Trophoblast cell (in vitro differentiated cells and primary cell): ENCODE results near the gene L3MBTL3.

ENCODE experiments used
- DNase-seq, 2 donors: peaks; one replicate each; pipeline ENCODE4 v3.0.0-alpha.2; 2016
- H2AFZ ChIP-seq: 2 replicates; pipeline ENCODE4 v1.6.1; 2013; ENCODE audit warnings: low read length, moderate library complexity, mild to moderate bottlenecking; ENCODE audit not compliant: insufficient read depth, poor library complexity
- H2AK5ac ChIP-seq: 2 replicates; pipeline ENCODE4 v1.6.1; 2013; ENCODE audit warnings: mild to moderate bottlenecking, low read length
- H2BK120ac ChIP-seq: 2 replicates; pipeline ENCODE4 v1.6.1; 2013; ENCODE audit warnings: low read length, mild to moderate bottlenecking, moderate library complexity; ENCODE audit not compliant: insufficient read depth, poor library complexity
- H2BK12ac ChIP-seq: 2 replicates; pipeline ENCODE4 v1.6.1; 2013; ENCODE audit warnings: mild to moderate bottlenecking, low read length, moderate library complexity
- H2BK5ac ChIP-seq: 2 replicates; pipeline ENCODE4 v1.6.1; 2013; ENCODE audit warnings: low read length, low read depth, moderate library complexity, mild to moderate bottlenecking; ENCODE audit not compliant: poor library complexity
- H3K14ac ChIP-seq: 2 replicates; pipeline ENCODE4 v1.6.1; 2013; ENCODE audit warnings: mild to moderate bottlenecking, low read length
- H3K18ac ChIP-seq: 2 replicates; pipeline ENCODE4 v1.6.1; 2013; ENCODE audit warnings: mild to moderate bottlenecking, low read length
- H3K23ac ChIP-seq: 2 replicates; pipeline ENCODE4 v1.6.1; 2013; ENCODE audit warnings: low read length
- H3K27ac ChIP-seq: 2 replicates; pipeline ENCODE4 v1.5.1; 2013; ENCODE audit warnings: low read depth, mild to moderate bottlenecking, inconsistent platforms, low read length, moderate library complexity
- H3K27me3 ChIP-seq: 2 replicates; pipeline ENCODE4 v1.6.1; 2013; ENCODE audit warnings: inconsistent platforms, mild to moderate bottlenecking, low read length, moderate library complexity; ENCODE audit not compliant: insufficient read depth
- H3K36me3 ChIP-seq, 2 experiments: 1 replicate in 1 of 2; 2 replicates in 1 of 2; pipeline ENCODE4 v1.6.1; 2013; ENCODE audit warnings: low read length in 2 of 2, mild to moderate bottlenecking in 2 of 2, moderate library complexity in 1 of 2; ENCODE audit not compliant: insufficient read depth in 2 of 2, control insufficient read depth in 1 of 2
- H3K4ac ChIP-seq: 2 replicates; pipeline ENCODE4 v1.6.1; 2013; ENCODE audit warnings: low read depth, mild to moderate bottlenecking, low read length, moderate library complexity
- H3K4me1 ChIP-seq, 2 experiments: 1 replicate in 1 of 2; 2 replicates in 1 of 2; pipeline ENCODE4 v1.6.1; 2013; ENCODE audit warnings: low read length in 2 of 2, mild to moderate bottlenecking in 2 of 2, moderate library complexity in 1 of 2; ENCODE audit not compliant: insufficient read depth in 2 of 2, control insufficient read depth in 1 of 2
- H3K4me2 ChIP-seq: 2 replicates; pipeline ENCODE4 v1.6.1; 2013; ENCODE audit warnings: inconsistent platforms, mild to moderate bottlenecking, low read length, moderate library complexity
- H3K4me3 ChIP-seq: 2 replicates; pipeline ENCODE4 v1.5.1; 2013; ENCODE audit warnings: mild to moderate bottlenecking, low read depth, low read length, inconsistent platforms
- H3K79me1 ChIP-seq: one replicate; pipeline ENCODE4 v1.6.1; 2013; ENCODE audit warnings: low read length
- H3K79me2 ChIP-seq: 2 replicates; pipeline ENCODE4 v1.6.1; 2013; ENCODE audit warnings: low read length, mild to moderate bottlenecking; ENCODE audit not compliant: control insufficient read depth, insufficient read depth, poor library complexity
- H3K9ac ChIP-seq: 2 replicates; pipeline ENCODE4 v1.6.1; 2013; ENCODE audit warnings: mild to moderate bottlenecking, low read length
- H3K9me3 ChIP-seq: 2 replicates; pipeline ENCODE4 v1.6.1; 2013; ENCODE audit warnings: low read depth, mild to moderate bottlenecking, control low read depth, inconsistent platforms, low read length; ENCODE audit not compliant: insufficient read depth
- H4K12ac ChIP-seq: 2 replicates; pipeline ENCODE4 v1.6.1; 2013; ENCODE audit warnings: low read depth, mild to moderate bottlenecking, low read length, moderate library complexity
- H4K8ac ChIP-seq: 2 replicates; pipeline ENCODE4 v1.6.1; 2013; ENCODE audit warnings: low read depth, mild to moderate bottlenecking, low read length, moderate library complexity
- H4K91ac ChIP-seq: one replicate; pipeline ENCODE4 v1.6.1; 2013; ENCODE audit warnings: low read depth, mild to moderate bottlenecking, low read length, moderate library complexity
- WGBS: extraction: QIAGEN DNeasy Blood & Tissue Kit; methylation state at CpG from one replicate; pipeline ENCODE4 v1.1.7; 2013; ENCODE audit warnings: missing lambda C conversion rate; ENCODE audit not compliant: insufficient read length, insufficient coverage; ENCODE audit errors: extremely low coverage; 5-methylcytosine and 5-hydroxymethylcytosine counted together

L3MBTL3 gene

GRCh38 chr6:130120731-130121130 is 102.3 kb downstream of the L3MBTL3 start:
- Histone ChIP-seq H3K4me2 (no peak overlapping the region), H2BK12ac (no peak overlapping the region), H3K36me3 (peaks cover 0 to 2% of the 10 kb centered on the region in 2 experiments), H3K9me3 (no peaks in the 10 kb centered on the region), H2BK5ac (no peak overlapping the region), H4K12ac (no peak overlapping the region), H3K79me1 (no peaks in the 10 kb centered on the region), H4K91ac (no peak overlapping the region), H4K8ac (no peak overlapping the region), H3K4ac (no peak overlapping the region), H3K9ac (no peak overlapping the region), H3K23ac (no peak overlapping the region), H3K27ac (no peak overlapping the region), H3K4me1 (no peaks in the 10 kb centered on the region), H3K79me2 (no peaks in the 10 kb centered on the region), H3K18ac (no peak overlapping the region), H3K14ac (no peak overlapping the region), H2AFZ (no peak overlapping the region), H3K4me3 (no peak overlapping the region), H2AK5ac (no peak overlapping the region), H2BK120ac (no peak overlapping the region), H3K27me3 (no peaks in the 10 kb centered on the region)
- DNase-seq = no peak

- Histone ChIP-seq H2BK120ac (no peak overlapping the region), H3K23ac (no peak overlapping the region), H3K18ac (no peak overlapping the region), H2BK5ac (no peak overlapping the region), H2BK12ac (no peak overlapping the region), H2AK5ac (no peak overlapping the region), H3K9ac (no peak overlapping the region), H3K79me1 (no peaks in the 10 kb centered on the region), H3K36me3 (peaks cover 0 to 2% of the 10 kb centered on the region in 2 experiments), H3K14ac (no peak overlapping the region), H3K27ac (no peak overlapping the region), H3K4me2 (no peak overlapping the region), H4K91ac (no peak overlapping the region), H2AFZ (no peak overlapping the region), H4K8ac (no peak overlapping the region), H3K27me3 (no peaks in the 10 kb centered on the region), H3K4ac (no peak overlapping the region), H3K79me2 (no peaks in the 10 kb centered on the region), H3K4me3 (no peak overlapping the region), H4K12ac (no peak overlapping the region), H3K9me3 (no peaks in the 10 kb centered on the region), H3K4me1 (no peaks in the 10 kb centered on the region)
- WGBS = no CpG with 5 or more reads among the region's 2 CpGs
- DNase-seq = no peak
Measured at GRCh38 chr6:130122243-130122642, 103.9 kb downstream of the L3MBTL3 start.

GRCh38 chr6:130127195-130127594 is 108.8 kb downstream of the L3MBTL3 start:
- H3K4me2 ChIP-seq = no peak overlapping the region
- no peak overlapping the region for H3K4me3 ChIP-seq
- H3K36me3 ChIP-seq = peaks cover 0 to 2% of the 10 kb centered on the region in 2 experiments
- no peak overlapping the region for H3K18ac ChIP-seq
- no peaks in the 10 kb centered on the region for H3K79me1 ChIP-seq
- no peak for DNase-seq
- H3K14ac ChIP-seq = no peak overlapping the region
- WGBS = no CpG with 5 or more reads among the region's 2 CpGs
- no peak overlapping the region for H2BK5ac ChIP-seq
- no peaks in the 10 kb centered on the region for H3K27me3 ChIP-seq
- no peak overlapping the region for H2AK5ac ChIP-seq
- H3K4me1 ChIP-seq = no peaks in the 10 kb centered on the region
- no peak overlapping the region for H2BK12ac ChIP-seq
- H2AFZ ChIP-seq = no peak overlapping the region
- no peak overlapping the region for H3K4ac ChIP-seq
- H3K27ac ChIP-seq = no peak overlapping the region
- H3K9me3 ChIP-seq = no peaks in the 10 kb centered on the region
- H3K79me2 ChIP-seq = no peaks in the 10 kb centered on the region
- H3K23ac ChIP-seq = no peak overlapping the region
- H2BK120ac ChIP-seq = no peak overlapping the region
- H3K9ac ChIP-seq = no peak overlapping the region
- H4K12ac ChIP-seq = no peak overlapping the region
- H4K91ac ChIP-seq = no peak overlapping the region
- H4K8ac ChIP-seq = no peak overlapping the region

GRCh38 chr6:130128326-130128725 is 109.9 kb downstream of the L3MBTL3 start:
- no peaks in the 10 kb centered on the region for H3K4me1 ChIP-seq
- H2BK5ac ChIP-seq = no peak overlapping the region
- no CpG with 5 or more reads among the region's 5 CpGs for WGBS
- no peak overlapping the region for H3K14ac ChIP-seq
- no peak overlapping the region for H2BK120ac ChIP-seq
- H3K36me3 ChIP-seq = peaks cover 0 to 3% of the 10 kb centered on the region in 2 experiments
- no peak overlapping the region for H4K8ac ChIP-seq
- H3K27me3 ChIP-seq = no peaks in the 10 kb centered on the region
- H3K27ac ChIP-seq = no peak overlapping the region
- H3K4ac ChIP-seq = no peak overlapping the region
- H3K18ac ChIP-seq = no peak overlapping the region
- no peaks in the 10 kb centered on the region for H3K79me2 ChIP-seq
- H3K4me3 ChIP-seq = no peak overlapping the region
- DNase-seq = no peak
- no peaks in the 10 kb centered on the region for H3K79me1 ChIP-seq
- no peak overlapping the region for H3K4me2 ChIP-seq
- no peaks in the 10 kb centered on the region for H3K9me3 ChIP-seq
- no peak overlapping the region for H2AFZ ChIP-seq
- no peak overlapping the region for H4K12ac ChIP-seq
- no peak overlapping the region for H2BK12ac ChIP-seq
- H4K91ac ChIP-seq = no peak overlapping the region
- H3K23ac ChIP-seq = no peak overlapping the region
- no peak overlapping the region for H2AK5ac ChIP-seq
- H3K9ac ChIP-seq = no peak overlapping the region
